GM21367 (cell line): ENCODE data around the gene TMC8.
"Not testable (repeated sequence)": the region's sequence is repeated elsewhere in the genome, so short reads cannot be mapped to it uniquely, and the experiment has no call there.

Source experiments
- ATAC-seq: cut with Tn5 transposase; IDR thresholded peaks from one replicate; pipeline ENCODE4 v1.9.1; 2021; ENCODE audit not compliant: unreplicated experiment

TMC8 gene

GRCh38 chr17:78130437-78131101 lies at the start of gene TMC8:
TSS of gene TMC8 (plus strand) at chr17:78130771. CDS start at chr17:78131589, 818 bp downstream.
- ATAC-seq = no peak

GRCh38 chr17:78081551-78081950 lies 49.0 kb upstream of the TMC8 start:
- no peak for ATAC-seq

GRCh38 chr17:78082355-78082872 lies 48.2 kb upstream of the TMC8 start:
- ATAC-seq = not testable (repeated sequence)

- no peak for ATAC-seq
These were observed 47.6 kb upstream of the TMC8 start for GRCh38 chr17:78082988-78083387.

GRCh38 chr17:78086740-78087139 lies 43.8 kb upstream of the TMC8 start:
- no peak for ATAC-seq

GRCh38 chr17:78088529-78088928 lies 42.0 kb upstream of the TMC8 start:
- no peak for ATAC-seq

GRCh38 chr17:78089576-78090281 lies 40.8 kb upstream of the TMC8 start:
- no peak for ATAC-seq

- ATAC-seq = no peak
These were observed 37.7 kb upstream of the TMC8 start for GRCh38 chr17:78092794-78093324.

GRCh38 chr17:78095035-78095434 lies 35.5 kb upstream of the TMC8 start:
- ATAC-seq = no peak

GRCh38 chr17:78096093-78096492 lies 34.5 kb upstream of the TMC8 start:
- ATAC-seq = no peak

- no peak for ATAC-seq
These were observed 29.5 kb upstream of the TMC8 start for GRCh38 chr17:78101112-78101511.

- no peak for ATAC-seq
These were observed 29.0 kb upstream of the TMC8 start for GRCh38 chr17:78101542-78101941.

GRCh38 chr17:78103311-78103710 lies 27.3 kb upstream of the TMC8 start:
- no peak for ATAC-seq

GRCh38 chr17:78104540-78104941 lies 26.0 kb upstream of the TMC8 start:
- no peak for ATAC-seq

GRCh38 chr17:78105101-78105500 lies 25.5 kb upstream of the TMC8 start:
- no peak for ATAC-seq

GRCh38 chr17:78105551-78105950 lies 25.0 kb upstream of the TMC8 start:
- no peak for ATAC-seq

- no peak for ATAC-seq
These were observed 24.4 kb upstream of the TMC8 start for GRCh38 chr17:78106211-78106610.

GRCh38 chr17:78107457-78107856 lies 23.1 kb upstream of the TMC8 start:
- no peak for ATAC-seq

- ATAC-seq = no peak
These were observed 22.4 kb upstream of the TMC8 start for GRCh38 chr17:78107976-78108725.

- ATAC-seq = no peak
These were observed 21.7 kb upstream of the TMC8 start for GRCh38 chr17:78108726-78109488.

- no peak for ATAC-seq
These were observed 21.1 kb upstream of the TMC8 start for GRCh38 chr17:78109489-78109761.
